NCI-H1417 treated with DMSO at 0.1 percent for 48 hours (cell line): ENCODE data around the gene WSB2.
"Not testable (repeated sequence)": the region's sequence is repeated elsewhere in the genome, so short reads cannot be mapped to it uniquely, and the experiment has no call there.

Source experiments
- DNase-seq: peaks from one replicate; lab custom pipeline; 2025; lab: John Stamatoyannopoulos, UW

The WSB2 gene

GRCh38 chr12:118034429-118035189 lies 26.4 kb downstream of the WSB2 start:
- no peak for DNase-seq

- no peak for DNase-seq
These were observed 27.1 kb downstream of the WSB2 start for GRCh38 chr12:118033902-118034301.

- no peak for DNase-seq
These were observed 27.7 kb downstream of the WSB2 start for GRCh38 chr12:118033323-118033722.

GRCh38 chr12:118032188-118032587 lies 28.8 kb downstream of the WSB2 start:
- no peak for DNase-seq

GRCh38 chr12:118029166-118029565 lies 31.8 kb downstream of the WSB2 start:
- DNase-seq: no peak

- no peak for DNase-seq
These were observed 35.8 kb downstream of the WSB2 start for GRCh38 chr12:118025168-118025567.

GRCh38 chr12:118023301-118023860 lies 37.6 kb downstream of the WSB2 start:
- no peak for DNase-seq

- DNase-seq: no peak
These were observed 38.3 kb downstream of the WSB2 start for GRCh38 chr12:118022728-118023109.

GRCh38 chr12:118022097-118022727 lies 38.8 kb downstream of the WSB2 start:
- not testable (repeated sequence) for DNase-seq

GRCh38 chr12:118020036-118020435 lies 40.9 kb downstream of the WSB2 start:
- DNase-seq: no peak

- no peak for DNase-seq
These were observed 43.1 kb downstream of the WSB2 start for GRCh38 chr12:118017926-118018325.

- peak; percentile 95 for DNase-seq
These were observed 44.3 kb downstream of the WSB2 start, which contains the start of gene RFC5 for GRCh38 chr12:118016424-118017264. Gene RFC5 (plus strand): TSS chr12:118016703. CDS start chr12:118016828, 125 bp downstream.

- no peak for DNase-seq
These were observed 45.0 kb downstream of the WSB2 start for GRCh38 chr12:118015944-118016343.

GRCh38 chr12:118015306-118015705 lies 45.7 kb downstream of the WSB2 start:
- no peak for DNase-seq

GRCh38 chr12:118013283-118013682 lies 47.7 kb downstream of the WSB2 start:
- DNase-seq: no peak

GRCh38 chr12:118011961-118012360 lies 49.0 kb downstream of the WSB2 start:
- DNase-seq: no peak

GRCh38 chr12:118011377-118011776 lies 49.6 kb downstream of the WSB2 start:
- DNase-seq: no peak

GRCh38 chr12:118010903-118011302 lies 50.1 kb downstream of the WSB2 start:
- DNase-seq: no peak

- DNase-seq: not testable (repeated sequence)
These were observed 61.2 kb downstream of the WSB2 start for GRCh38 chr12:117999806-118000205.

GRCh38 chr12:117998719-117999118 lies 62.3 kb downstream of the WSB2 start:
- DNase-seq: no peak

GRCh38 chr12:117994551-117995438 lies 66.2 kb downstream of the WSB2 start:
- DNase-seq: no peak
